HepG2 (cell line): ENCODE results near the gene VPS37B. TPM values are rescaled to one million over a fixed set of nuclear protein-coding genes. Genes with fewer than 3 reads are reported as not detected.
A peak's percentile ranks its signal among the peaks of the same experiment; 100 is the strongest.

Source experiments
- ATAC-seq: fragments of 200-7000 bp; cut with Tn5 transposase; 3 replicates; pipeline ENCODE4 v1.9.1; 2020; ENCODE audit warnings: mild to moderate bottlenecking, moderate library complexity
- BruUV-seq: library from RNA; stranded (reverse); fragments of 400-500 nt; replicated peaks from 2 replicates; lab custom pipeline; 2021; lab: Mats Ljungman, UMichigan
- CTCF ChIA-PET: fragments of 300-600 bp; formaldehyde crosslinking; extraction: SDS; loops from one replicate; lab custom pipeline; 2021; ENCODE audit warnings: low total read pairs, inconsistent platforms, low intra/inter-chr PET ratio; lab: Yijun Ruan, JAX
- POLR2A ChIA-PET: fragments of 350-600 bp; sonication (Branson Sonifier 250); formaldehyde crosslinking; loops from one replicate; lab custom pipeline; 2020; ENCODE audit warnings: antibody characterized with exemption, inconsistent platforms; lab: Yijun Ruan, JAX
- DNase-seq: peaks from one replicate; pipeline ENCODE4 v3.0.0-alpha.2; 2015; ENCODE audit warnings: low spot score
- FAIRE-seq: peaks from 3 replicates; lab custom pipeline; 2011; peaks lifted over from hg19 to GRCh38; lab: Jason Lieb, UNC
- H2AFZ ChIP-seq: one replicate; pipeline ENCODE4 v1.6.1; 2011; ENCODE audit warnings: low read length, inconsistent platforms
- H3K27ac ChIP-seq: fragments of 300-600 bp; 3 replicates; pipeline ENCODE4 v1.8.0; 2011; ENCODE audit warnings: mixed run types, mild to moderate bottlenecking, mixed read lengths, low read length, inconsistent platforms; ENCODE audit not compliant: insufficient read depth; ENCODE audit errors: extremely low read length
- H3K27me3 ChIP-seq, 2 experiments: fragments of 200-600 bp in 1 of 2; 2 replicates in 1 of 2; 3 replicates in 1 of 2; pipeline versions ENCODE4 v1.6.0 to v1.8.0; 2011; ENCODE audit warnings: low read length in 2 of 2, mild to moderate bottlenecking in 2 of 2, moderate library complexity in 2 of 2, inconsistent platforms in 1 of 2; ENCODE audit not compliant: insufficient read depth in 2 of 2, control insufficient read depth in 1 of 2
- H3K36me3 ChIP-seq, 2 experiments: fragments of 200-600 bp in 1 of 2; replicated peaks in 1 of 2; 2 replicates in 1 of 2; 3 replicates in 1 of 2; pipeline versions ENCODE4 v1.5.1 to v1.8.0; 2011; ENCODE audit warnings: low read length in 2 of 2, inconsistent platforms in 1 of 2; ENCODE audit not compliant: insufficient read depth in 2 of 2, control insufficient read depth in 1 of 2
- H3K4me1 ChIP-seq: 2 replicates; pipeline ENCODE4 v1.5.1; 2012; ENCODE audit warnings: low read length, inconsistent platforms; ENCODE audit not compliant: insufficient read depth
- H3K4me2 ChIP-seq: 2 replicates; pipeline ENCODE4 v1.6.0; 2011; ENCODE audit warnings: low read depth, low read length, inconsistent platforms
- H3K4me3 ChIP-seq, 3 experiments: fragments of 200-600 bp in 1 of 3; sonication (generic), shearing (Covaris generic) in 1 of 3; replicated peaks in 1 of 3; 2 replicates each; pipeline ENCODE4 v1.5.1; 2011 to 2016; ENCODE audit warnings: low read length in 3 of 3, inconsistent platforms in 2 of 3, low read depth in 2 of 3, mild to moderate bottlenecking in 2 of 3, control low read depth in 1 of 3, mixed read lengths in 1 of 3; ENCODE audit not compliant: insufficient read depth in 1 of 3
- H3K79me2 ChIP-seq: one replicate; pipeline ENCODE4 v1.6.1; 2011; ENCODE audit warnings: low read length, inconsistent platforms; ENCODE audit not compliant: insufficient read depth
- H3K9ac ChIP-seq: 2 replicates; pipeline ENCODE4 v1.6.0; 2011; ENCODE audit warnings: mild to moderate bottlenecking, low read depth, low read length, inconsistent platforms; ENCODE audit not compliant: insufficient read depth
- H3K9me3 ChIP-seq: 2 replicates; pipeline ENCODE4 v1.5.1; 2012; ENCODE audit warnings: mild to moderate bottlenecking, low read length
- H4K20me1 ChIP-seq: 2 replicates; pipeline ENCODE4 v1.6.0; 2011; ENCODE audit warnings: inconsistent platforms, mild to moderate bottlenecking, low read length, moderate library complexity; ENCODE audit not compliant: insufficient read depth
- AKNA ChIP-seq: sonication (generic); formaldehyde crosslinking; IDR thresholded peaks from 2 replicates; pipeline ENCODE4 v1.4.0; 2020; ENCODE audit warnings: missing genetic modification reagents, borderline replicate concordance
- ZBTB49 ChIP-seq: sonication (generic); formaldehyde crosslinking; IDR thresholded peaks from 2 replicates; pipeline ENCODE4 v1.4.0; 2020; ENCODE audit warnings: missing genetic modification reagents, borderline replicate concordance
- ZNF776 ChIP-seq: sonication (generic); formaldehyde crosslinking; IDR thresholded peaks from 2 replicates; pipeline ENCODE4 v1.4.0; 2020; ENCODE audit warnings: mild to moderate bottlenecking, missing genetic modification reagents
- WGBS: methylation state at CpG from one replicate; pipeline ENCODE4 v1.1.6; 2017; ENCODE audit warnings: low lambda C conversion rate; 5-methylcytosine and 5-hydroxymethylcytosine counted together
- in situ Hi-C: cut with HindIII; loops from 2 replicates; pipeline ENCODE4 v1.10.0; 2017; ENCODE audit warnings: low pct_unique_long_range_greater_than_20kb; ENCODE audit not compliant: extremely low pct_ligation_motif_present
- intact Hi-C: fragments of 100-400 bp; cut with micrococcal nuclease; formaldehyde crosslinking; loops from one replicate; pipeline ENCODE4 v1.10.0; 2022; ENCODE audit not compliant: unreplicated experiment
- polyA plus RNA-seq, 8 experiments: library from polyadenylated mRNA; depleted of rRNA in 3 of 8; stranded (reverse) in 7 of 8; unstranded in 1 of 8; fragments of >200 nt; fragmentation: Illumina TruSeq in 4 of 8; extraction: Trizol in 4 of 8; gene quantifications; 2 replicates each; pipeline versions ENCODE4 v1.2.1 to v1.2.3, GENCODE V29; 2011 to 2016; ENCODE audit warnings: low read depth in 4 of 8, missing spikeins in 1 of 8, mixed read lengths in 1 of 8; ENCODE audit not compliant: insufficient read depth in 1 of 8
- total RNA-seq, 5 experiments: library from RNA; depleted of rRNA; stranded (reverse); fragments of >200 nt; fragmentation: Illumina TruSeq; extraction: Trizol; gene quantifications; 2 replicates each; pipeline ENCODE4 v1.2.3, GENCODE V29; 2016; ENCODE audit warnings: low read depth in 1 of 5

VPS37B gene
- total and polyA plus RNA-seq, 2 of the 13 experiments (the other 11 are each of a cell fraction or from before 2014, with no cell fraction given) = 4.6 to 5.3 TPM

- ATAC-seq = no peak
- no peak for DNase-seq
- in situ Hi-C loops = no loop called here
- Histone ChIP-seq H3K9ac (no peak overlapping the region), H2AFZ (no peak overlapping the region), H3K36me3 (0 out of 5 replicates have a peak, but pooled peaks cover 0 to 5% of the 10 kb centered on the region in 2 experiments), H3K4me2 (no peak overlapping the region), H3K4me1 (peaks cover 46% of the 10 kb centered on the region), H3K27me3 (no peaks in the 10 kb centered on the region), H3K27ac (no peak overlapping the region), H3K4me3 (no peak overlapping the region), H3K9me3 (no peaks in the 10 kb centered on the region)
- WGBS = 97% methylated on average over 18 of the region's 30 CpGs
- no TSS peak for BruUV-seq
- CTCF ChIA-PET = no interaction called here
- no peak for FAIRE-seq
- intact Hi-C loops = no loop called here
- no peak for TF ChIP-seq AKNA (CRISPR knock-in tag)
- TF ChIP-seq ZBTB49 (CRISPR knock-in tag) = no peak
- 0 out of 2 replicates have a peak, but pooled peaks have one; percentile 24 for TF ChIP-seq ZNF776 (CRISPR knock-in tag)
- TF ChIP-seq, all 625 proteins: peak for 1
- Histone ChIP-seq H4K20me1 (peaks cover 8% of the 10 kb centered on the region; the same call in 1 of the 2 replicates), H3K79me2 (peaks cover 10% of the 10 kb centered on the region)
- POLR2A ChIA-PET = no interaction called here
Measured at GRCh38 chr12:122845041-122845864, 50.7 kb downstream of the VPS37B start.
